Measurements from ENCODE around the gene ADH5. TPM values are rescaled to one million over a fixed set of nuclear protein-coding genes. Genes with fewer than 3 reads are reported as not detected.

ADH5 gene
- total and polyA plus RNA-seq, 2 donors from 2014 or later: 139 to 270 TPM

- Histone ChIP-seq H3K4me1 (ENCODE audit: control insufficient read depth in 2 of 3, insufficient read depth in 2 of 3, low read depth in 1 of 3, low read length in 3 of 3) (no peaks in the 10 kb centered on the region), H3K27me3 (ENCODE audit: control insufficient read depth, insufficient read depth, low read length) (no peaks in the 10 kb centered on the region), H3K36me3 (ENCODE audit: control insufficient read depth in 2 of 3, insufficient read depth in 3 of 3, low read length in 3 of 3) (peaks cover 13 to 53% (median 33%) of the 10 kb centered on the region in 3 donors), H3K9ac (ENCODE audit: low read length in 3 of 3) (no peak overlapping the region), H3K9me3 (ENCODE audit: control insufficient read depth in 2 of 3, insufficient read depth in 1 of 3, low read length in 3 of 3) (no peaks in the 10 kb centered on the region), H3K27ac (ENCODE audit: low read depth in 2 of 2, low read length in 2 of 2) (no peak overlapping the region), H3K4me3 (ENCODE audit: low read length in 3 of 3) (no peak overlapping the region)
- intact Hi-C loops (cut with DNase I): no loop called here
- no peak for FAIRE-seq
- peak in 4 of 5 donors; percentile 54 to 72 (median 68) for DNase-seq
- TF ChIP-seq, protein P1, sequence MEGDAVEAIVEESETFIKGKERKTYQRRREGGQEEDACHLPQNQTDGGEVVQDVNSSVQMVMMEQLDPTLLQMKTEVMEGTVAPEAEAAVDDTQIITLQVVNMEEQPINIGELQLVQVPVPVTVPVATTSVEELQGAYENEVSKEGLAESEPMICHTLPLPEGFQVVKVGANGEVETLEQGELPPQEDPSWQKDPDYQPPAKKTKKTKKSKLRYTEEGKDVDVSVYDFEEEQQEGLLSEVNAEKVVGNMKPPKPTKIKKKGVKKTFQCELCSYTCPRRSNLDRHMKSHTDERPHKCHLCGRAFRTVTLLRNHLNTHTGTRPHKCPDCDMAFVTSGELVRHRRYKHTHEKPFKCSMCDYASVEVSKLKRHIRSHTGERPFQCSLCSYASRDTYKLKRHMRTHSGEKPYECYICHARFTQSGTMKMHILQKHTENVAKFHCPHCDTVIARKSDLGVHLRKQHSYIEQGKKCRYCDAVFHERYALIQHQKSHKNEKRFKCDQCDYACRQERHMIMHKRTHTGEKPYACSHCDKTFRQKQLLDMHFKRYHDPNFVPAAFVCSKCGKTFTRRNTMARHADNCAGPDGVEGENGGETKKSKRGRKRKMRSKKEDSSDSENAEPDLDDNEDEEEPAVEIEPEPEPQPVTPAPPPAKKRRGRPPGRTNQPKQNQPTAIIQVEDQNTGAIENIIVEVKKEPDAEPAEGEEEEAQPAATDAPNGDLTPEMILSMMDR (IDR thresholded peaks at IDR 0.05; ENCODE audit: borderline replicate concordance, extremely low read depth, insufficient read depth): no peak
Measured at GRCh38 chr4:99077177-99077576, 11.4 kb downstream of the ADH5 start.

DNA sequence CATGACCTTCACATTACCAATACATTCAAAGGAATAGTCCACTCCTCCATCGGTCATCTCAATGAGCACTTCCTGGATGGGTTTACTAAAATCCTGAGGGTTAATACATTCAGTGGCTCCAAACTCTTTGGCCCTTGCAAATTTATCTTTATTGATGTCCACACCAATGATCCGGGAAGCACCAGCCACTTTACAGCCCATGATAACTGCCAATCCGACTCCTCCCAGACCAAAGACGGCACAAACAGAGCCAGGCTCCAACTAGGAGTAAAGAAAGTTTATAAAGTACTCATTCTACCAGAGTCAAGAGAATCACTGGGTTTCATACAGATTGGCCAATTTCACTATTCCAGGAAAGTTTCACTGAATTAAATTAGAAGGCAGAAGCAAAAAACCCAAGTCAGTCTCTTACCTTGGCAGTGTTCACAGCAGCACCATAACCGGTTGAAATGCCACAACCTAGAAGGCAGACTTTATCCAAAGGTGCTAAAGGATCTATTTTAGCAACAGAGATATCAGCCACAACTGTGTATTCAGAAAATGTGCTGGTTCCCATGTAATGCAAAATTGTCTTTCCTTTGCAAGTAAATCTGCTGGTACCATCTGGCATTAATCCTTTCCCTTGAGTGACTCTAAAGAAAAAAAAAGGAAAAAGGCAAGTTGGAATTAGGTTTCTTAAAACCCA is 12.2 kb downstream of the ADH5 start:
- H3K36me3 ChIP-seq (ENCODE audit: control insufficient read depth in 2 of 3, insufficient read depth in 3 of 3, low read length in 3 of 3): peaks cover 13 to 48% (median 32%) of the 10 kb centered on the region in 3 donors
- no peaks in the 10 kb centered on the region for H3K4me1 ChIP-seq (ENCODE audit: control insufficient read depth in 2 of 3, insufficient read depth in 2 of 3, low read depth in 1 of 3, low read length in 3 of 3)
- H3K27ac ChIP-seq (ENCODE audit: low read depth in 2 of 2, low read length in 2 of 2): no peak overlapping the region
- no peak for FAIRE-seq
- H3K9ac ChIP-seq (ENCODE audit: low read length in 3 of 3): no peak overlapping the region
- TF ChIP-seq, protein P1 (IDR thresholded peaks at IDR 0.05; ENCODE audit: borderline replicate concordance, extremely low read depth, insufficient read depth): no peak
- DNase-seq: no peak
- no peaks in the 10 kb centered on the region for H3K9me3 ChIP-seq (ENCODE audit: control insufficient read depth in 2 of 3, insufficient read depth in 1 of 3, low read length in 3 of 3)
- H3K4me3 ChIP-seq (ENCODE audit: low read length in 3 of 3): no peak overlapping the region
- no peaks in the 10 kb centered on the region for H3K27me3 ChIP-seq (ENCODE audit: control insufficient read depth, insufficient read depth, low read length)
- intact Hi-C loops (cut with DNase I): no loop called here

DNA sequence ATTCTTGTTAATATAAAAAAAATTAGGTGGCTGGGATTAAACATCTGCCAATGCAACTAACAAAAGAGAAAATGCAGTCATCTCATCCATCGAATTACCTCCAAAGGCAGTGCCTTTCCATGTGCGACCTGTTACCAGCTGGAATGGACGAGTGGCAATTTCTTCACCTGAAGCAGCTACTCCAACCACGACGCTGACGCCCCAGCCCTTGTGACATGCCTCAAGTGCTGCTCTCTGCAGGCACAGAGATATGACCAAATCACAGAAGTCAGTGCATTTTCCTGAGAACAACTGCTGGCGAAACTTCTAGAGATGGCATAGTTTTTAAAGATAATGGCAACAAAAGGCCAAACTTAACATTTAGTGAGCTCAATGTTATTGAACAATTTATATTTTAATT is 13.8 kb downstream of the ADH5 start:
- TF ChIP-seq, protein P1 (IDR thresholded peaks at IDR 0.05; ENCODE audit: borderline replicate concordance, extremely low read depth, insufficient read depth): no peak
- no peaks in the 10 kb centered on the region for H3K9me3 ChIP-seq (ENCODE audit: control insufficient read depth in 2 of 3, insufficient read depth in 1 of 3, low read length in 3 of 3)

More for the DNA sequence above, 13.8 kb downstream of the ADH5 start:
- FAIRE-seq (no peak), DNase-seq (no peak)
- Histone ChIP-seq H3K4me3 (ENCODE audit: low read length in 3 of 3) (no peak overlapping the region), H3K9ac (ENCODE audit: low read length in 3 of 3) (no peak overlapping the region), H3K27ac (ENCODE audit: low read depth in 2 of 2, low read length in 2 of 2) (no peak overlapping the region), H3K36me3 (ENCODE audit: control insufficient read depth in 2 of 3, insufficient read depth in 3 of 3, low read length in 3 of 3) (peaks cover 15 to 50% (median 32%) of the 10 kb centered on the region in 3 donors), H3K27me3 (ENCODE audit: control insufficient read depth, insufficient read depth, low read length) (no peaks in the 10 kb centered on the region), H3K4me1 (ENCODE audit: control insufficient read depth in 2 of 3, insufficient read depth in 2 of 3, low read depth in 1 of 3, low read length in 3 of 3) (no peaks in the 10 kb centered on the region)
- intact Hi-C loops (cut with DNase I): no loop called here

All from kidney (tissue), 14 donors.